OCI-LY1 (cell line): ENCODE data around the gene TTR.

Source experiments
- H2AFZ ChIP-seq: fragments of 200-600 bp; sonication (generic), shearing (Covaris generic); 2 replicates; pipeline ENCODE4 v1.6.0; 2014; ENCODE audit warnings: antibody characterized with exemption, mild to moderate bottlenecking, low read length
- H3F3A ChIP-seq: fragments of 200-600 bp; sonication (generic), shearing (Covaris generic); 2 replicates; pipeline ENCODE4 v1.6.0; 2014; ENCODE audit warnings: mild to moderate bottlenecking, antibody characterized with exemption, low read length, moderate library complexity; ENCODE audit not compliant: insufficient read depth
- H3K27ac ChIP-seq: fragments of 200-600 bp; sonication (generic); 2 replicates; pipeline ENCODE4 v1.5.1; 2014; ENCODE audit warnings: low read length, mixed run types, mild to moderate bottlenecking, low read depth; ENCODE audit not compliant: poor library complexity, severe bottlenecking
- H3K27me3 ChIP-seq: fragments of 200-600 bp; sonication (generic); 2 replicates; pipeline ENCODE4 v1.6.0; 2014; ENCODE audit warnings: antibody characterized with exemption, mild to moderate bottlenecking, low read length, moderate library complexity; ENCODE audit not compliant: insufficient read depth
- H3K36me3 ChIP-seq: fragments of 200-600 bp; sonication (generic); 2 replicates; pipeline ENCODE4 v1.6.1; 2014; ENCODE audit warnings: mild to moderate bottlenecking, antibody characterized with exemption, low read length, moderate library complexity, mixed read lengths; ENCODE audit not compliant: insufficient read depth
- H3K4me1 ChIP-seq: fragments of 200-600 bp; sonication (generic); 2 replicates; pipeline ENCODE4 v1.5.1; 2014; ENCODE audit warnings: mild to moderate bottlenecking, low read length, moderate library complexity; ENCODE audit not compliant: insufficient read depth, severe bottlenecking
- H3K4me2 ChIP-seq: fragments of 200-600 bp; sonication (generic), shearing (Covaris generic); 2 replicates; pipeline ENCODE4 v1.6.1; 2014; ENCODE audit warnings: low read length
- H3K4me3 ChIP-seq: fragments of 200-600 bp; sonication (generic); 2 replicates; pipeline ENCODE4 v1.5.1; 2014; ENCODE audit warnings: low read length, low read depth, mild to moderate bottlenecking, mixed read lengths; ENCODE audit not compliant: poor library complexity, severe bottlenecking
- H3K79me2 ChIP-seq: fragments of 200-600 bp; shearing (Covaris generic); 2 replicates; pipeline ENCODE4 v1.6.1; 2016; ENCODE audit warnings: mixed run types, low read length, mixed read lengths; ENCODE audit not compliant: insufficient read depth
- H3K9ac ChIP-seq: fragments of 200-600 bp; sonication (generic), shearing (Covaris generic); 2 replicates; pipeline ENCODE4 v1.6.1; 2014; ENCODE audit warnings: mild to moderate bottlenecking, low read length, mixed read lengths
- H3K9me2 ChIP-seq: fragments of 200-600 bp; sonication (generic), shearing (Covaris generic); 2 replicates; pipeline ENCODE4 v1.6.1; 2014; ENCODE audit warnings: low read depth, mild to moderate bottlenecking, low read length, mixed read lengths
- H3K9me3 ChIP-seq: fragments of 200-600 bp; shearing (Covaris generic); 2 replicates; pipeline ENCODE4 v1.6.1; 2014; ENCODE audit warnings: low read length, mixed read lengths
- H4K20me1 ChIP-seq: fragments of 200-600 bp; sonication (generic), shearing (Covaris generic); 2 replicates; pipeline ENCODE4 v1.6.0; 2016; ENCODE audit warnings: mild to moderate bottlenecking, low read length; ENCODE audit not compliant: insufficient read depth
- CTCF ChIP-seq: fragments of 200-600 bp; sonication (generic), shearing (Covaris generic); IDR thresholded peaks from 2 replicates; pipeline ENCODE4 v1.5.1; 2017; ENCODE audit warnings: mild to moderate bottlenecking, antibody characterized with exemption, low read length, moderate library complexity, mixed read lengths
- EZH2 ChIP-seq: fragments of 200-600 bp; sonication (generic), shearing (Covaris generic); IDR thresholded peaks from 2 replicates; pipeline ENCODE4 v1.8.0; 2017; ENCODE audit warnings: borderline replicate concordance, mixed run types, mild to moderate bottlenecking, antibody characterized with exemption, low read length, moderate library complexity, mixed read lengths

The TTR gene

GRCh38 chr18:31633392-31634330 lies 42.0 kb downstream of the TTR start:
- Histone ChIP-seq H3K9me3 (no peaks in the 10 kb centered on the region), H3K27me3 (no peaks in the 10 kb centered on the region), H3K4me2 (no peak overlapping the region), H3K27ac (no peak overlapping the region), H3K4me1 (peaks cover 4% of the 10 kb centered on the region), H4K20me1 (no peaks in the 10 kb centered on the region), H3K36me3 (no peaks in the 10 kb centered on the region), H3K9me2 (no peaks in the 10 kb centered on the region), H3K4me3 (no peak overlapping the region), H2AFZ (no peak overlapping the region), H3F3A (no peaks in the 10 kb centered on the region), H3K79me2 (no peaks in the 10 kb centered on the region), H3K9ac (no peak overlapping the region)
- no peak for TF ChIP-seq EZH2
- no peak for TF ChIP-seq CTCF

- Histone ChIP-seq H3K79me2 (no peaks in the 10 kb centered on the region), H3K27me3 (no peaks in the 10 kb centered on the region), H3K4me2 (no peak overlapping the region), H3K36me3 (no peaks in the 10 kb centered on the region), H3K9ac (no peak overlapping the region), H3K27ac (no peak overlapping the region), H4K20me1 (no peaks in the 10 kb centered on the region), H2AFZ (no peak overlapping the region), H3K9me2 (no peaks in the 10 kb centered on the region), H3K9me3 (no peaks in the 10 kb centered on the region), H3K4me1 (peaks cover 4% of the 10 kb centered on the region), H3K4me3 (no peak overlapping the region), H3F3A (no peaks in the 10 kb centered on the region)
- no peak for TF ChIP-seq EZH2
These were observed 42.6 kb downstream of the TTR start for GRCh38 chr18:31634331-31634713.

GRCh38 chr18:31636387-31636786 lies 44.7 kb downstream of the TTR start:
- Histone ChIP-seq H2AFZ (no peak overlapping the region), H3K79me2 (no peaks in the 10 kb centered on the region), H3F3A (no peaks in the 10 kb centered on the region), H4K20me1 (no peaks in the 10 kb centered on the region), H3K4me2 (no peak overlapping the region), H3K27me3 (no peaks in the 10 kb centered on the region), H3K4me3 (no peak overlapping the region), H3K27ac (no peak overlapping the region), H3K9ac (no peak overlapping the region), H3K36me3 (no peaks in the 10 kb centered on the region), H3K9me3 (no peaks in the 10 kb centered on the region), H3K9me2 (no peaks in the 10 kb centered on the region), H3K4me1 (no peaks in the 10 kb centered on the region)
- no peak for TF ChIP-seq CTCF
- no peak for TF ChIP-seq EZH2
